OCI-LY7 (cell line): ENCODE measurements around the gene HDGF. TPM values are rescaled to one million over a fixed set of nuclear protein-coding genes. Genes with fewer than 3 reads are reported as not detected.

Source experiments
- BruUV-seq: library from RNA; stranded (reverse); fragments of 400-500 nt; replicated peaks from 2 replicates; lab custom pipeline; 2021; lab: Mats Ljungman, UMichigan
- CTCF ChIA-PET: fragments of 300-600 bp; sonication (Branson Sonifier 250); formaldehyde crosslinking; loops from one replicate; lab custom pipeline; 2022; ENCODE audit warnings: antibody characterized with exemption; ENCODE audit not compliant: unreplicated experiment; lab: Charles Lee
- POLR2A ChIA-PET: fragments of 300-600 bp; sonication (Branson Sonifier 250); formaldehyde crosslinking; loops from one replicate; lab custom pipeline; 2022; ENCODE audit warnings: antibody characterized with exemption; lab: Charles Lee
- DNase-seq: peaks from one replicate; pipeline ENCODE4 v3.0.0-alpha.2; 2015; ENCODE audit warnings: low spot score
- H2AFZ ChIP-seq: fragments of 200-600 bp; sonication (generic), shearing (Covaris generic); 2 replicates; pipeline ENCODE4 v1.6.1; 2014; ENCODE audit warnings: mild to moderate bottlenecking, antibody characterized with exemption, low read length, moderate library complexity
- H3K27ac ChIP-seq: fragments of 200-600 bp; sonication (generic); 2 replicates; pipeline ENCODE4 v1.5.1; 2014; ENCODE audit warnings: mixed run types, low read depth, mild to moderate bottlenecking, moderate library complexity, low read length, inconsistent platforms; ENCODE audit not compliant: poor library complexity, severe bottlenecking
- H3K36me3 ChIP-seq: fragments of 200-600 bp; sonication (generic); 2 replicates; pipeline ENCODE4 v1.6.1; 2014; ENCODE audit warnings: mild to moderate bottlenecking, antibody characterized with exemption, low read length, moderate library complexity, mixed read lengths; ENCODE audit not compliant: insufficient read depth
- H3K4me1 ChIP-seq: fragments of 200-600 bp; sonication (generic); 2 replicates; pipeline ENCODE4 v1.5.1; 2014; ENCODE audit warnings: mild to moderate bottlenecking, low read length; ENCODE audit not compliant: insufficient read depth, poor library complexity, severe bottlenecking
- H3K4me2 ChIP-seq: fragments of 200-600 bp; sonication (generic); 2 replicates; pipeline ENCODE4 v1.6.1; 2014; ENCODE audit warnings: mild to moderate bottlenecking, low read length
- H3K4me3 ChIP-seq: fragments of 200-600 bp; sonication (generic); 2 replicates; pipeline ENCODE4 v1.5.1; 2014; ENCODE audit warnings: mild to moderate bottlenecking, low read depth, low read length; ENCODE audit not compliant: poor library complexity, severe bottlenecking
- H3K79me2 ChIP-seq: fragments of 200-600 bp; sonication (generic); 2 replicates; pipeline ENCODE4 v1.6.1; 2016; ENCODE audit warnings: low read depth, mild to moderate bottlenecking, low read length, moderate library complexity, mixed read lengths; ENCODE audit not compliant: insufficient read depth
- H3K9me2 ChIP-seq: fragments of 200-600 bp; sonication (generic); 2 replicates; pipeline ENCODE4 v1.6.1; 2016; ENCODE audit warnings: mild to moderate bottlenecking, low read length, mixed read lengths; ENCODE audit not compliant: insufficient read depth
- H3K9me3 ChIP-seq: fragments of 200-600 bp; sonication (generic); 2 replicates; pipeline ENCODE4 v1.6.1; 2014; ENCODE audit warnings: mild to moderate bottlenecking, mixed run types, low read length, mixed read lengths
- H4K20me1 ChIP-seq: fragments of 200-600 bp; sonication (generic); 2 replicates; pipeline ENCODE4 v1.6.1; 2014; ENCODE audit warnings: mild to moderate bottlenecking, antibody characterized with exemption, low read length, moderate library complexity, mixed read lengths; ENCODE audit not compliant: insufficient read depth
- CTCF ChIP-seq: fragments of 200-600 bp; sonication (generic); conservative IDR thresholded peaks from 2 replicates; pipeline ENCODE4 v1.5.1; 2014; ENCODE audit warnings: mild to moderate bottlenecking, antibody characterized with exemption, low read length, moderate library complexity, mixed read lengths
- EZH2phosphoT487 ChIP-seq: fragments of 200-600 bp; sonication (generic); IDR thresholded peaks from 2 replicates; pipeline ENCODE4 v1.6.1; 2018; ENCODE audit warnings: low read depth, borderline replicate concordance, mild to moderate bottlenecking, mixed run types, antibody characterized with exemption, low read length, moderate library complexity, mixed read lengths
- intact Hi-C: fragments of 100-400 bp; cut with micrococcal nuclease; formaldehyde crosslinking; loops from one replicate; pipeline ENCODE4 v1.10.0; 2022; ENCODE audit not compliant: unreplicated experiment
- total RNA-seq, 2 experiments: library from RNA; depleted of rRNA in 1 of 2; stranded (reverse); fragments of >200 nt in 1 of 2; shearing (Covaris generic) in 1 of 2; gene quantifications; 2 replicates each; pipeline ENCODE4 v1.2.3, GENCODE V29; 2014 to 2022

The HDGF gene
- total RNA-seq, 2 experiments from 2014 or later: 291 to 329 TPM

GRCh38 chr1:156705918-156706656 lies 45.4 kb downstream of the HDGF start:
- no peak for TF ChIP-seq EZH2phosphoT487
- peak; percentile 95 for TF ChIP-seq CTCF
- intact Hi-C loops: loop anchor here (1.0 kb wide), 1 partner anchor 17 kb away; no protein-coding TSS in a partner anchor
- Histone ChIP-seq H4K20me1 (no peaks in the 10 kb centered on the region), H3K4me3 (peak overlapping the region; percentile 53), H3K36me3 (no peaks in the 10 kb centered on the region), H3K9me2 (no peaks in the 10 kb centered on the region), H3K4me2 (peak overlapping the region; percentile 65), H3K79me2 (no peaks in the 10 kb centered on the region), H2AFZ (no peak overlapping the region; the same call in 1 of the 2 replicates), H3K4me1 (peaks cover 17% of the 10 kb centered on the region), H3K27ac (no peak overlapping the region), H3K9me3 (no peaks in the 10 kb centered on the region)
- CTCF ChIA-PET: interaction anchor here (2.6 kb wide), 1 partner anchor 17 kb away, joined by 19 read pairs; no protein-coding TSS in a partner anchor
- DNase-seq: peak; percentile 55
- no TSS peak for BruUV-seq
- POLR2A ChIA-PET: interaction anchor here (0.6 kb wide), 1 partner anchor 117 kb away, joined by 3 read pairs; no protein-coding TSS in a partner anchor

GRCh38 chr1:156705321-156705917 lies 46.1 kb downstream of the HDGF start, which contains the start of gene CRABP2:
Gene CRABP2, minus strand, starts transcription at chr1:156705583. Its CDS starts 137 bp downstream, at chr1:156705446.
- Histone ChIP-seq H3K27ac (no peak within 1 kb of the TSS), H3K4me3 (peak within 1 kb of the TSS; percentile 53), H2AFZ (no peak within 1 kb of the TSS; the same call in 1 of the 2 replicates), H3K4me2 (peak within 1 kb of the TSS; percentile 65), H3K9me2 (no peaks in the 10 kb centered on the region), H4K20me1 (no peaks in the 10 kb centered on the region), H3K4me1 (peaks cover 17% of the 10 kb centered on the region), H3K36me3 (no peaks in the 10 kb centered on the region), H3K9me3 (no peaks in the 10 kb centered on the region), H3K79me2 (no peaks in the 10 kb centered on the region)
- intact Hi-C loops: no loop called here
- CTCF ChIA-PET: interaction anchor here (2.6 kb wide), 1 partner anchor 16 kb away, joined by 19 read pairs; no protein-coding TSS in a partner anchor
- DNase-seq: no peak
- POLR2A ChIA-PET: no interaction called here
- no peak for TF ChIP-seq CTCF
- no peak for TF ChIP-seq EZH2phosphoT487
- no TSS peak for BruUV-seq

- H2AFZ ChIP-seq: no peak overlapping the region
- no peak overlapping the region for H3K4me2 ChIP-seq
- H3K4me1 ChIP-seq: peaks cover 17% of the 10 kb centered on the region
- no peaks in the 10 kb centered on the region for H3K36me3 ChIP-seq
- no peaks in the 10 kb centered on the region for H3K79me2 ChIP-seq
- POLR2A ChIA-PET: no interaction called here
- TF ChIP-seq CTCF: no peak
- no peak for TF ChIP-seq EZH2phosphoT487
- BruUV-seq: no TSS peak
- H4K20me1 ChIP-seq: no peaks in the 10 kb centered on the region
- CTCF ChIA-PET: interaction anchor here (2.6 kb wide), 1 partner anchor 16 kb away, joined by 19 read pairs; no protein-coding TSS in a partner anchor
- DNase-seq: no peak
- no peak overlapping the region for H3K27ac ChIP-seq
- H3K9me3 ChIP-seq: no peaks in the 10 kb centered on the region
- no peak overlapping the region for H3K4me3 ChIP-seq
- H3K9me2 ChIP-seq: no peaks in the 10 kb centered on the region
- intact Hi-C loops: no loop called here
These were observed 46.5 kb downstream of the HDGF start for GRCh38 chr1:156704930-156705320.
